PC-3 (cell line): ENCODE results near the gene CRAMP1.

Source experiments
- CTCF ChIP-seq: fragments of 300-600 bp; sonication (generic); conservative IDR thresholded peaks from 2 replicates; pipeline ENCODE4 v1.5.1; 2017; ENCODE audit warnings: antibody characterized with exemption, low read depth, mild to moderate bottlenecking, low read length
- EZH2 ChIP-seq: fragments of 300-600 bp; sonication (generic); IDR thresholded peaks from one replicate; pipeline ENCODE4 v1.6.1; 2017; ENCODE audit warnings: antibody characterized with exemption, mild to moderate bottlenecking, low read length; ENCODE audit not compliant: unreplicated experiment
- EZH2phosphoT487 ChIP-seq: fragments of 300-600 bp; sonication (generic); IDR thresholded peaks from 2 replicates; pipeline ENCODE4 v1.6.1; 2018; ENCODE audit warnings: mild to moderate bottlenecking, antibody characterized with exemption, low read length, borderline replicate concordance

GRCh38 chr16:1668612-1669319 is 56.6 kb downstream of the CRAMP1 start:
- no peak for TF ChIP-seq CTCF
- TF ChIP-seq EZH2phosphoT487 = no peak
- no peak for TF ChIP-seq EZH2
